IMR-90 (cell line): ENCODE results near the gene FBH1. TPM values are rescaled to one million over a fixed set of nuclear protein-coding genes. Genes with fewer than 3 reads are reported as not detected.

Source experiments
- ATAC-seq: fragments of 200-7000 bp; cut with Tn5 transposase; 2 replicates; pipeline ENCODE4 v1.9.1; 2020; ENCODE audit warnings: low read depth, mild to moderate bottlenecking, moderate library complexity
- BruUV-seq: library from RNA; stranded (reverse); fragments of 400-500 nt; replicated peaks from 2 replicates; lab custom pipeline; 2021; lab: Mats Ljungman, UMichigan
- CTCF ChIA-PET: fragments of 300-600 bp; formaldehyde crosslinking; extraction: SDS; loops from one replicate; lab custom pipeline; 2021; ENCODE audit warnings: antibody characterized with exemption; lab: Yijun Ruan, JAX
- POLR2A ChIA-PET: fragments of 300-600 bp; sonication (Branson Sonifier 250); formaldehyde crosslinking; loops from one replicate; lab custom pipeline; 2022; ENCODE audit warnings: antibody characterized with exemption; ENCODE audit not compliant: unreplicated experiment; lab: Charles Lee
- DNase-seq: peaks from one replicate; pipeline ENCODE4 v3.0.0; 2013
- H2AFZ ChIP-seq: replicated peaks from 2 replicates; pipeline ENCODE3; 2013; ENCODE audit warnings: low read length, mild to moderate bottlenecking; ENCODE audit not compliant: poor library complexity
- H2AK5ac ChIP-seq: 2 replicates; pipeline ENCODE4 v1.6.1; 2013; ENCODE audit warnings: low read depth, low read length, inconsistent platforms
- H2AK9ac ChIP-seq: replicated peaks from 2 replicates; pipeline ENCODE3; 2013; ENCODE audit warnings: mild to moderate bottlenecking, low read depth, low read length, moderate library complexity; ENCODE audit not compliant: poor library complexity
- H2BK120ac ChIP-seq: 2 replicates; pipeline ENCODE4 v1.6.1; 2013; ENCODE audit warnings: low read depth, low read length, inconsistent platforms
- H2BK15ac ChIP-seq: 3 replicates; pipeline ENCODE4 v1.6.1; 2013; ENCODE audit warnings: low read depth, low read length, inconsistent platforms
- H2BK20ac ChIP-seq: 2 replicates; pipeline ENCODE4 v1.6.1; 2013; ENCODE audit warnings: low read depth, mild to moderate bottlenecking, inconsistent platforms, low read length, moderate library complexity
- H2BK5ac ChIP-seq: 2 replicates; pipeline ENCODE4 v1.6.1; 2013; ENCODE audit warnings: mild to moderate bottlenecking, low read depth, low read length, inconsistent platforms; ENCODE audit not compliant: poor library complexity, severe bottlenecking
- H3K14ac ChIP-seq: replicated peaks from 2 replicates; pipeline ENCODE4 v1.6.1; 2013; ENCODE audit warnings: low read depth, low read length, inconsistent platforms
- H3K18ac ChIP-seq: 2 replicates; pipeline ENCODE4 v1.6.1; 2013; ENCODE audit warnings: low read depth, low read length, control low read depth
- H3K23ac ChIP-seq: 2 replicates; pipeline ENCODE4 v1.6.1; 2013; ENCODE audit warnings: low read depth, low read length, inconsistent platforms
- H3K27ac ChIP-seq: 2 replicates; pipeline ENCODE4 v1.5.1; 2013; ENCODE audit warnings: mild to moderate bottlenecking, control low read depth, low read length; ENCODE audit not compliant: insufficient read depth
- H3K27me3 ChIP-seq: 2 replicates; pipeline ENCODE4 v1.6.1; 2013; ENCODE audit warnings: low read length; ENCODE audit not compliant: control insufficient read depth, insufficient read depth
- H3K36me3 ChIP-seq: 2 replicates; pipeline ENCODE4 v1.6.1; 2013; ENCODE audit warnings: low read length, mixed read lengths; ENCODE audit not compliant: control insufficient read depth, insufficient read depth
- H3K4ac ChIP-seq: 2 replicates; pipeline ENCODE4 v1.6.1; 2013; ENCODE audit warnings: low read depth, low read length, inconsistent platforms
- H3K4me1 ChIP-seq: 2 replicates; pipeline ENCODE4 v1.6.1; 2013; ENCODE audit warnings: low read length, mixed read lengths; ENCODE audit not compliant: control insufficient read depth, insufficient read depth
- H3K4me2 ChIP-seq: 2 replicates; pipeline ENCODE4 v1.6.1; 2013; ENCODE audit warnings: low read depth, mild to moderate bottlenecking, control low read depth, low read length, moderate library complexity
- H3K4me3 ChIP-seq: 2 replicates; pipeline ENCODE4 v1.5.1; 2013; ENCODE audit warnings: low read depth, mild to moderate bottlenecking, control low read depth, low read length, moderate library complexity; ENCODE audit not compliant: insufficient read depth
- H3K56ac ChIP-seq: 2 replicates; pipeline ENCODE4 v1.6.1; 2013; ENCODE audit warnings: low read length, inconsistent platforms; ENCODE audit not compliant: insufficient read depth; ENCODE audit errors: extremely low read depth
- H3K79me1 ChIP-seq, 2 experiments: 2 replicates each; pipeline ENCODE4 v1.6.1; 2013; ENCODE audit warnings: low read length in 2 of 2, inconsistent platforms in 1 of 2, low read depth in 1 of 2
- H3K9ac ChIP-seq: 2 replicates; pipeline ENCODE4 v1.6.1; 2013; ENCODE audit warnings: low read depth, low read length, control low read depth
- H3K9me1 ChIP-seq: 2 replicates; pipeline ENCODE4 v1.6.1; 2013; ENCODE audit warnings: low read length, inconsistent platforms; ENCODE audit not compliant: insufficient read depth
- H3K9me3 ChIP-seq: 2 replicates; pipeline ENCODE4 v1.6.1; 2013; ENCODE audit warnings: low read length; ENCODE audit not compliant: control insufficient read depth, insufficient read depth
- H4K20me1 ChIP-seq: 2 replicates; pipeline ENCODE4 v1.6.1; 2013; ENCODE audit warnings: low read length, inconsistent platforms; ENCODE audit not compliant: insufficient read depth
- H4K5ac ChIP-seq: 2 replicates; pipeline ENCODE4 v1.6.1; 2013; ENCODE audit warnings: mild to moderate bottlenecking, low read depth, low read length, control low read depth
- H4K8ac ChIP-seq, 2 experiments: 2 replicates each; pipeline ENCODE4 v1.6.1; 2013; ENCODE audit warnings: low read depth in 2 of 2, low read length in 2 of 2, control low read depth in 1 of 2, inconsistent platforms in 1 of 2
- H4K91ac ChIP-seq: 2 replicates; pipeline ENCODE4 v1.6.1; 2013; ENCODE audit warnings: low read depth, low read length, inconsistent platforms; ENCODE audit not compliant: insufficient read depth
- BHLHE40 ChIP-seq: fragments of 150-350 bp; IDR thresholded peaks from 2 replicates; pipeline ENCODE4 v1.6.1; 2016; ENCODE audit warnings: mild to moderate bottlenecking, low read depth, low read length
- CEBPB ChIP-seq: IDR thresholded peaks from 2 replicates; pipeline ENCODE4 v1.6.1; 2012; ENCODE audit warnings: low read depth, low read length, improper control_type of control experiment
- CHD1 ChIP-seq: IDR thresholded peaks from 2 replicates; pipeline ENCODE4 v1.6.1; 2012; ENCODE audit warnings: low read depth, low read length, improper control_type of control experiment
- FOS ChIP-seq: fragments of 150-350 bp; IDR thresholded peaks from 2 replicates; pipeline ENCODE4 v1.6.1; 2016; ENCODE audit warnings: low read depth, low read length
- MAFK ChIP-seq: IDR thresholded peaks from 2 replicates; pipeline ENCODE4 v1.6.1; 2012; ENCODE audit warnings: low read depth, low read length, improper control_type of control experiment
- MAZ ChIP-seq: IDR thresholded peaks from 2 replicates; pipeline ENCODE4 v1.6.1; 2012; ENCODE audit warnings: low read depth, mild to moderate bottlenecking, low read length, improper control_type of control experiment, moderate library complexity, borderline replicate concordance
- MXI1 ChIP-seq: IDR thresholded peaks from 2 replicates; pipeline ENCODE4 v1.6.1; 2012; ENCODE audit warnings: low read depth, mild to moderate bottlenecking, low read length, moderate library complexity, borderline replicate concordance
- NFE2L2 ChIP-seq: fragments of 150-350 bp; IDR thresholded peaks from 2 replicates; pipeline ENCODE4 v1.6.1; 2016; ENCODE audit warnings: low read depth, mild to moderate bottlenecking, low read length
- RAD21 ChIP-seq: IDR thresholded peaks from 2 replicates; pipeline ENCODE4 v1.6.1; 2012; ENCODE audit warnings: low read length, improper control_type of control experiment
- RCOR1 ChIP-seq: IDR thresholded peaks from 2 replicates; pipeline ENCODE4 v1.6.1; 2012; ENCODE audit warnings: mild to moderate bottlenecking, low read length, improper control_type of control experiment; ENCODE audit not compliant: insufficient replicate concordance
- RFX5 ChIP-seq: IDR thresholded peaks from 2 replicates; pipeline ENCODE4 v1.8.0; 2012; ENCODE audit warnings: low read depth, mild to moderate bottlenecking, low read length, moderate library complexity
- SMC3 ChIP-seq: fragments of 150-350 bp; IDR thresholded peaks from 2 replicates; pipeline ENCODE4 v1.6.1; 2016; ENCODE audit warnings: low read depth, mild to moderate bottlenecking, antibody characterized with exemption, low read length, moderate library complexity
- WGBS, 2 experiments: methylation state at CpG; one replicate each; pipeline versions ENCODE4 v1.1.5 to v1.1.7; 2013; ENCODE audit warnings: missing lambda C conversion rate in 2 of 2; ENCODE audit not compliant: insufficient read length in 1 of 2; ENCODE audit errors: extremely low coverage in 2 of 2; 5-methylcytosine and 5-hydroxymethylcytosine counted together
- dilution Hi-C: fragments of 300-500 bp; cut with HindIII; formaldehyde crosslinking; loops from one replicate; pipeline ENCODE4 v1.14.3; 2018; ENCODE audit warnings: low sequenced_read_pairs; ENCODE audit not compliant: unreplicated experiment
- in situ Hi-C: fragments of 300-500 bp; cut with MboI; formaldehyde crosslinking; loops from 3 replicates; pipeline ENCODE4 v1.14.3; 2019; ENCODE audit warnings: low sequenced_read_pairs, inconsistent platforms, mixed read lengths
- intact Hi-C: fragments of 100-400 bp; cut with micrococcal nuclease; formaldehyde crosslinking; loops from 2 replicates; pipeline ENCODE4 v1.10.0; 2022
- polyA plus RNA-seq, 3 experiments: library from polyadenylated mRNA; depleted of rRNA; stranded (reverse); fragments of >200 nt; gene quantifications; 2 replicates each; pipeline ENCODE4 v1.2.3, GENCODE V29; 2012; ENCODE audit warnings: low replicate concordance in 1 of 3
- total RNA-seq: library from RNA; depleted of rRNA; stranded (reverse); fragments of >200 nt; gene quantifications from 2 replicates; pipeline ENCODE4 v1.2.3, GENCODE V29; 2012
- TF ChIP-seq, protein P1 (sequence below): fragments of 150-350 bp; IDR thresholded peaks from 2 replicates; pipeline ENCODE4 v1.6.1; 2017; ENCODE audit warnings: mild to moderate bottlenecking, antibody characterized with exemption, low read length, low read depth
- TF ChIP-seq, protein P2 (sequence below): conservative IDR thresholded peaks from 2 replicates; pipeline ENCODE4 v1.5.1; 2012; ENCODE audit warnings: mild to moderate bottlenecking, low read depth, low read length, improper control_type of control experiment

Gene FBH1
- total and polyA plus RNA-seq, 2 of the 4 experiments (the other 2 are of a cell fraction): 59.3 to 72.2 TPM

DNA sequence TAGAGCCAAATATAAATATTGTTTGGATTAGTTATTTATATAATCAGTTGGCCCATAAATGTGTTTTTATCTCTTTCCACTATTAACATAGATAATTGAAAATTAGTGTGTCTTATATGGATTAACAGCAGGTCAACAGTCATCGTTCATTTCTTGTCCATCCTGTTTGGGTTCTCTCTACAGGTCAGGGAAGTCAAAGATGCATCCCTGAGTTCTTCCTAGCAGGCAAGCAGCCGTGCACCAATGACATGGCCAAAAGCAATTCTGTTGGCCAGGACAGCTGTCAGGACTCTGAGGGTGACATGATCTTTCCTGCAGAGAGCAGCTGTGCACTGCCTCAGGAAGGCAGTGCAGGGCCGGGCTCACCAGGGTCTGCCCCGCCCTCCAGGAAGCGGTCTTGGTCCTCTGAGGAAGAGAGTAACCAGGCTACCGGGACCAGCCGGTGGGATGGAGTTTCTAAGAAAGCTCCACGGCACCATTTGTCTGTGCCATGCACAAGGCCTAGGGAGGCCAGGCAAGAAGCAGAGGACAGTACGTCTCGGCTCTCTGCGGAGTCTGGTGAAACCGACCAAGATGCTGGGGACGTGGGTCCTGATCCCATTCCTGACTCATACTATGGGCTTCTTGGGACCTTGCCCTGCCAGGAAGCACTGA is 15.9 kb downstream of the FBH1 start:
- ChIA-PET POLR2A (no interaction called here), CTCF (interaction anchor here (0.6 kb wide), 1 partner anchor 17 kb away, joined by 6 read pairs; no protein-coding TSS in a partner anchor)
- H2BK120ac ChIP-seq: no peak overlapping the region
- no peak for DNase-seq
- no peak overlapping the region for H2BK5ac ChIP-seq
- H3K56ac ChIP-seq: no peak overlapping the region
- H2BK20ac ChIP-seq: no peak overlapping the region
- no peak overlapping the region for H4K5ac ChIP-seq
- no peak for TF ChIP-seq SMC3
- no peak for TF ChIP-seq CHD1
- no peak for TF ChIP-seq CEBPB
- no peak for TF ChIP-seq MAFK
- no peak for TF ChIP-seq RFX5
- TF ChIP-seq, protein P1, sequence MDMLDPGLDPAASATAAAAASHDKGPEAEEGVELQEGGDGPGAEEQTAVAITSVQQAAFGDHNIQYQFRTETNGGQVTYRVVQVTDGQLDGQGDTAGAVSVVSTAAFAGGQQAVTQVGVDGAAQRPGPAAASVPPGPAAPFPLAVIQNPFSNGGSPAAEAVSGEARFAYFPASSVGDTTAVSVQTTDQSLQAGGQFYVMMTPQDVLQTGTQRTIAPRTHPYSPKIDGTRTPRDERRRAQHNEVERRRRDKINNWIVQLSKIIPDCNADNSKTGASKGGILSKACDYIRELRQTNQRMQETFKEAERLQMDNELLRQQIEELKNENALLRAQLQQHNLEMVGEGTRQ: no peak
- no peak for TF ChIP-seq NFE2L2
- TF ChIP-seq RAD21: no peak
- no peak for TF ChIP-seq MAZ
- no peak for TF ChIP-seq BHLHE40
- no peak for TF ChIP-seq RCOR1
- TF ChIP-seq MXI1: no peak
- TF ChIP-seq FOS: no peak
- TF ChIP-seq, protein P2, sequence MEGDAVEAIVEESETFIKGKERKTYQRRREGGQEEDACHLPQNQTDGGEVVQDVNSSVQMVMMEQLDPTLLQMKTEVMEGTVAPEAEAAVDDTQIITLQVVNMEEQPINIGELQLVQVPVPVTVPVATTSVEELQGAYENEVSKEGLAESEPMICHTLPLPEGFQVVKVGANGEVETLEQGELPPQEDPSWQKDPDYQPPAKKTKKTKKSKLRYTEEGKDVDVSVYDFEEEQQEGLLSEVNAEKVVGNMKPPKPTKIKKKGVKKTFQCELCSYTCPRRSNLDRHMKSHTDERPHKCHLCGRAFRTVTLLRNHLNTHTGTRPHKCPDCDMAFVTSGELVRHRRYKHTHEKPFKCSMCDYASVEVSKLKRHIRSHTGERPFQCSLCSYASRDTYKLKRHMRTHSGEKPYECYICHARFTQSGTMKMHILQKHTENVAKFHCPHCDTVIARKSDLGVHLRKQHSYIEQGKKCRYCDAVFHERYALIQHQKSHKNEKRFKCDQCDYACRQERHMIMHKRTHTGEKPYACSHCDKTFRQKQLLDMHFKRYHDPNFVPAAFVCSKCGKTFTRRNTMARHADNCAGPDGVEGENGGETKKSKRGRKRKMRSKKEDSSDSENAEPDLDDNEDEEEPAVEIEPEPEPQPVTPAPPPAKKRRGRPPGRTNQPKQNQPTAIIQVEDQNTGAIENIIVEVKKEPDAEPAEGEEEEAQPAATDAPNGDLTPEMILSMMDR: no peak
- no peak overlapping the region for H2BK15ac ChIP-seq
- no peak overlapping the region for H2AK9ac ChIP-seq
- no peak overlapping the region for H3K4ac ChIP-seq
- dilution Hi-C loops (no loop called here), in situ Hi-C loops (no loop called here), intact Hi-C loops (no loop called here)
- H3K4me3 ChIP-seq: no peak overlapping the region
- no peak overlapping the region for H3K27ac ChIP-seq
- no peak overlapping the region for H2AFZ ChIP-seq
- H2AK5ac ChIP-seq: no peak overlapping the region
- no TSS peak for BruUV-seq
- peaks cover 5% of the 10 kb centered on the region; the same call in 1 of the 2 replicates for H4K20me1 ChIP-seq
- H3K27me3 ChIP-seq: no peaks in the 10 kb centered on the region
- no peak overlapping the region for H3K14ac ChIP-seq
- peaks cover 3% of the 10 kb centered on the region; the same call in 1 of the 2 replicates for H3K9me1 ChIP-seq
- H3K4me1 ChIP-seq: no peaks in the 10 kb centered on the region
- no peak overlapping the region for H3K23ac ChIP-seq
- H3K79me1 ChIP-seq: peaks cover 28 to 64% of the 10 kb centered on the region in 2 experiments
- H3K4me2 ChIP-seq: no peak overlapping the region
- H3K18ac ChIP-seq: no peak overlapping the region
- H3K36me3 ChIP-seq: peaks cover 33% of the 10 kb centered on the region
- ATAC-seq: no peak
- no peak overlapping the region for H4K8ac ChIP-seq
- no peak overlapping the region for H4K91ac ChIP-seq
- H3K9me3 ChIP-seq: no peaks in the 10 kb centered on the region
- 93% methylated on average over 11 of the region's 13 CpGs; no CpG with 5 or more reads in 1 of the 2 experiments for WGBS, 2 experiments
- no peak overlapping the region for H3K9ac ChIP-seq
